Measurements from ENCODE around the gene LTF. TPM values are rescaled to one million over a fixed set of nuclear protein-coding genes. Genes with fewer than 3 reads are reported as not detected.

Gene LTF
- total and polyA plus RNA-seq, 10 of the 15 experiments (the other 5 are each of a cell fraction or from before 2014, with no cell fraction given), result 0.03 to 0.31 TPM; not detected in 8

- RAD21 ChIA-PET (ENCODE audit: unreplicated experiment), result no interaction called here
- FAIRE-seq (no peak), ATAC-seq (no peak), DNase-seq (ENCODE audit: low read depth, low spot score) (no peak)
- WGBS (ENCODE audit: insufficient coverage, insufficient replicate concordance, low lambda C conversion rate, missing lambda C conversion rate), result 67% methylated on average over 3 of the region's 3 CpGs
- Histone ChIP-seq H3K4me2 (ENCODE audit: control insufficient read depth, insufficient read depth) (no peak overlapping the region), H3K27ac (ENCODE audit: control insufficient read depth, insufficient read depth) (no peak overlapping the region), H3K79me2 (ENCODE audit: control insufficient read depth, insufficient read depth, low read length) (no peaks in the 10 kb centered on the region), H2AFZ (ENCODE audit: control insufficient read depth, low read depth, low read length) (no peak overlapping the region), H3K4me3 (no peak overlapping the region), H3K9me3 (replicated peaks; ENCODE audit: control insufficient read depth, insufficient read depth, low read length) (no peaks in the 10 kb centered on the region), H3K4me1 (ENCODE audit: control insufficient read depth, insufficient read depth, low read length) (peaks cover 1% of the 10 kb centered on the region), H4K20me1 (ENCODE audit: control insufficient read depth, insufficient read depth) (no peaks in the 10 kb centered on the region), H3K27me3 (replicated peaks in 1 of 2; ENCODE audit: control insufficient read depth in 2 of 2, insufficient read depth in 2 of 2, low read length in 1 of 2) (no peaks in the 10 kb centered on the region), H3K36me3 (ENCODE audit: control insufficient read depth in 2 of 2, insufficient read depth in 2 of 2, low read length in 1 of 2) (no peaks in the 10 kb centered on the region), H3K9ac (ENCODE audit: control insufficient read depth, insufficient read depth, low read length) (no peak overlapping the region)
- intact Hi-C loops (cut with micrococcal nuclease; ENCODE audit: unreplicated experiment), result no loop called here
- BruUV-seq (replicated peaks), result no TSS peak
- no peak for TF ChIP-seq ZNF592 (IDR thresholded peaks at IDR 0.05)
- TF ChIP-seq, protein P1, sequence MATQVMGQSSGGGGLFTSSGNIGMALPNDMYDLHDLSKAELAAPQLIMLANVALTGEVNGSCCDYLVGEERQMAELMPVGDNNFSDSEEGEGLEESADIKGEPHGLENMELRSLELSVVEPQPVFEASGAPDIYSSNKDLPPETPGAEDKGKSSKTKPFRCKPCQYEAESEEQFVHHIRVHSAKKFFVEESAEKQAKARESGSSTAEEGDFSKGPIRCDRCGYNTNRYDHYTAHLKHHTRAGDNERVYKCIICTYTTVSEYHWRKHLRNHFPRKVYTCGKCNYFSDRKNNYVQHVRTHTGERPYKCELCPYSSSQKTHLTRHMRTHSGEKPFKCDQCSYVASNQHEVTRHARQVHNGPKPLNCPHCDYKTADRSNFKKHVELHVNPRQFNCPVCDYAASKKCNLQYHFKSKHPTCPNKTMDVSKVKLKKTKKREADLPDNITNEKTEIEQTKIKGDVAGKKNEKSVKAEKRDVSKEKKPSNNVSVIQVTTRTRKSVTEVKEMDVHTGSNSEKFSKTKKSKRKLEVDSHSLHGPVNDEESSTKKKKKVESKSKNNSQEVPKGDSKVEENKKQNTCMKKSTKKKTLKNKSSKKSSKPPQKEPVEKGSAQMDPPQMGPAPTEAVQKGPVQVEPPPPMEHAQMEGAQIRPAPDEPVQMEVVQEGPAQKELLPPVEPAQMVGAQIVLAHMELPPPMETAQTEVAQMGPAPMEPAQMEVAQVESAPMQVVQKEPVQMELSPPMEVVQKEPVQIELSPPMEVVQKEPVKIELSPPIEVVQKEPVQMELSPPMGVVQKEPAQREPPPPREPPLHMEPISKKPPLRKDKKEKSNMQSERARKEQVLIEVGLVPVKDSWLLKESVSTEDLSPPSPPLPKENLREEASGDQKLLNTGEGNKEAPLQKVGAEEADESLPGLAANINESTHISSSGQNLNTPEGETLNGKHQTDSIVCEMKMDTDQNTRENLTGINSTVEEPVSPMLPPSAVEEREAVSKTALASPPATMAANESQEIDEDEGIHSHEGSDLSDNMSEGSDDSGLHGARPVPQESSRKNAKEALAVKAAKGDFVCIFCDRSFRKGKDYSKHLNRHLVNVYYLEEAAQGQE (IDR thresholded peaks at IDR 0.05; ENCODE audit: low read depth, low read length), result no peak
- no peak for TF ChIP-seq TARDBP (IDR thresholded peaks at IDR 0.05; ENCODE audit: borderline replicate concordance)
- no peak for TF ChIP-seq CBX5 (IDR thresholded peaks at IDR 0.05; ENCODE audit: low read depth)
- TF ChIP-seq NFXL1 (IDR thresholded peaks at IDR 0.05; ENCODE audit: borderline replicate concordance), result no peak
- no peak for TF ChIP-seq RB1 (IDR thresholded peaks at IDR 0.05; ENCODE audit: borderline replicate concordance)
- CTCF ChIA-PET, result no interaction called here
- in situ Hi-C loops (cut with MboI), result no loop called here
- SMC1A ChIA-PET (ENCODE audit: uncharacterized antibody, unreplicated experiment), result no interaction called here
- POLR2A ChIA-PET, result no interaction called here
Observed at GRCh38 chr3:46412786-46413298, 51.9 kb downstream of the LTF start.

Data from GM12878 (cell line).